HG03045 (cell line): ENCODE results near the gene QSOX2.

Experiments used
- ATAC-seq: cut with Tn5 transposase; IDR thresholded peaks from one replicate; pipeline ENCODE4 v1.9.1; 2021; ENCODE audit warnings: mild to moderate bottlenecking, moderate library complexity; ENCODE audit not compliant: unreplicated experiment

The QSOX2 gene

DNA sequence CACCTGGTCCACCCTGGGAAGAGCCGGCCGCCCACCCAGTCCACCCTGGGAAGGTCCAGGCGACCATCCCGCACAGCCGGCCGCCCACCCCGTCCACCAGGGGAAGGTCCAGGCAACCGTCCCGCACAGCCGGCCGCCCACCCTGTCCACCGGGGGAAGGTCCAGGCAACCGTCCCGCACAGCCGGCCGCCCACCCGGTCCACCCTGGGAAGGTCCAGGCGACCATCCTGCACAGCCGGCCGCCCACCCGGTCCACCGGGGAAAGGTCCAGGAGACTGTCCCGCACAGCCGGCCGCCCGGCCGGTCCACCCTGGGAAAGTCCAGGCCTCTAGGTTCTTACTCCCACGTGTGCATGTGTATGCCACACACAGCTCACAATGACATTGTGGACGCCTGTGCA is 6.7 kb upstream of the QSOX2 start:
- no peak for ATAC-seq

DNA sequence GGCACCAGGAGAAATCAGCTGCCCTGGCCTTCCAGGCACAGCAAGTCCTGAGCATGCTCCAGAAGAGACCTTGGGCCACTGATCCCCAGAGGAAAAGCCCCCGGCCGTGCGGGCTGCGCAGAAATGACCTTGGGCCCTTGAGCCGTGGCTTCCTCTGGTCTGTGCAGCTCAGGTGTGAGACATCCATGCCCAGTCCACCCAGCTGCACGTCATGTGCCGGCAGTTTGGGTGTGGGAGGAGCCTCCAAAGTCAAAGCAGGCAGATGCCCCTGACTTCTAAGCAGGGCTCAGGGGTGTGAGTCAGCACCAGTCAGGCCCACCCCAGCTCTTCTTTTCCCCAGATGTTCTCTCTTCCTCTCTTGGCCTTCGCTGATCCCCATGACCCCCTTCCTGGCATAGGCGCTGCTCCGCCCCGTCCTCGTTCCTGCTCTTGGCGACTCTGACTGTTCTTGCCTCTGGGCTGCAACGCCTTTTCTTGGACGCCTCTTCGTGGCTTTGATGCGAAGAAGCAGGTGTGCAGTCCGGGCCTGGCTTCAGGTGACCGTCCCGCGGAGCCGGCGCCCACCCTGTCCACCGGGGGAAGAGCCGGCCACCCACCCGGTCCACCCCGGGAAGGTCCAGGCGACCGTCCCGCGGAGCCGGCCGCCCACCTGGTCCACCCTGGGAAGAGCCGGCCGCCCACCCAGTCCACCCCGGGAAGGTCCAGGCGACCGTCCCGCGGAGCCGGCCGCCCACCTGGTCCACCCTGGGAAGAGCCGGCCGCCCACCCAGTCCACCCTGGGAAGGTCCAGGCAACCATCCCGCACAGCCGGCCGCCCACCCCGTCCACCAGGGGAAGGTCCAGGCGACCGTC is 5.9 kb upstream of the QSOX2 start:
- no peak for ATAC-seq

DNA sequence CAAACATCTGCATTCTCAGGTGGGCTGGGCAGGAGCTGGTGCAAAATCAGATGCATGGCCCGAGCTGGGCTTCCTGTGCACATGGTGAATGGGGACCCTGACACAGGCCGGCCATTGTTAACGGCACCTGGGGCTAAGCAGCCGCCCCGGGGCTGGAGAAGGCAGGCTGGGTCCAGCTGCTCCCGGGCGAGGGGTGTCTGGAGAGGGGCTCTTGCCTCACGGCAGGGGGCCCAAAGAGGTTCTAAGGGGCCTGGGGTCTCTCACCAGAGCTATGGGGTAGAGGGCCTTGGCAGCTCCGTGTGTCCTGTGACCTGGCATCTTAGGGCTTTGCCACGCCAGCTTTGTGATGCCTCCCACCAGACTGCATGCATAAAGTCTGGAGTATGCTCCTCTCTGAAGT is 5.1 kb upstream of the QSOX2 start:
- no peak for ATAC-seq

DNA sequence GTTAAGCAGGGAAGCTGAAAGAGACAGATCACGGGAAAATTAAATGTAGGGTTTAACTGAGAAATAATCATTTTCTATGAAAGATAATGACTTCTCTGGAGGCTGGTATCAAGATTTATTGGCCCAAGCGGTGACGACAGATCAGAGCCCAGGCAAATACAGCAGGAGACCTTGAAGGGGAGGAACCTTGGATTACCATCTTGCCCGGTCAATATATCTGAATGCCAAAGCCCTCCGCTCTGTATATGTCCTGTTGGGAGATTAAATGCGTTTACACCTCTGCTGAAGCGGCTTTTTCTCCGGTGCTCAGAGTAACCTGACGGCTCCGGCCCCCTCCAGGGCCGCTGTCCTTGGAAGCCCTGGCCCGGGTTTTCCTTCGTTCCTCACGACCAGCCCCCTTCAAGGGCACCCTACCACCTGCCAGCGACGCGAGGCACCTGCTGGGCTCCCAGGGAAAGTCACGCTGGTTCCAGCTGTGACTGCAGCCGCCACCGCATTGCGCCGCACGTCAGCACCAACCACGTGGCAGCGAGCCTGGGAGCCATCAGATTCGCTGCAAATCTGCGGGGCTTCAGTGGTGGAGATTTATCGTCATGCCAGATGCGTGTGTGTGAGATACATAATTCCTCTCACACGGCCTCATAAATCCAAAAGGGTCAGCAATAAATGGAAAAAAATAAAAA is 4.4 kb upstream of the QSOX2 start:
- no peak for ATAC-seq

DNA sequence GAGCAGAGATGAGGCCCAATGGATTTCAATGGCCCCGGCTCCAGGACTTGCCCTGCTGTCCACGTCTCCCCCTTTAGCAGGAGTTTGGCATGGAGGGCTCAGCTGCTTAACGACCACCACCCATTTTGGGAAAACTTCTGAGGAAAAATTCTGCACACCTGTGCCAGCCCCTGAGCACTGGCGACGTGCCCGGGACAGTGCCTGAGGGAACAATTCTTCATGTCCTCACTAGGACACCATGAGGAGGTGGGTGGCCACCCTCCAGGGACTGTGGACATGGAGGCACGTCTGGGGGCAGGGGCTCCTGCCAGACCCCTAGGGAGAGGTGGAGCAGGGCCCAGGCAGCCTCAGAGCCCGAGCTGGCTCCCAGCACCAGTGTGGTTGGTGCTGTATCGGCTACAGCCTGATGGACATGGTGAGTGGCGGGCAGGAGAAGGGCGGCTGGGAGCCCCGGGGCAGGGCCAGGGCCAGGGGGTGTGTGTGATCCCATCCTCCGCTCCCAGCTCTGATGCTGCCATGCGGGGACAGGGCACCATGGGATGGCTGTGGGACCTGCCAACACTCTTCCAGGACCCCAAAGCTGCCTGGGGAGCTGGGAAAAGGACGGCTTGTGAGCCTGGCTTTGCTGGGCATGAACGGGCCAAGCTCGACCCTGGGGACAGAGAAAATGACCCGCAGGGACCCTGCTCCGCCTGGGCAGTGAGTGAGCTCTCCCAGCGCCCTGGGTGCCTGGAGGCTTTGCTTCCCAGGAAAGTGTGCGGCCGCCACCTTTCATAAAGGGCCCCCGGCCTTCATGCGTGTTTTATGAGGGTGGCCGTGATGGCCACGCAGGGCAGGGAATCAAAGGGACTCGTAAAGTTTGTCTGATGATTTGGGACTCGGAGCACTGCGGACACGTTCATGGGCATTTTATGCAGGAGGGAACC is 3.6 kb upstream of the QSOX2 start:
- no peak for ATAC-seq

DNA sequence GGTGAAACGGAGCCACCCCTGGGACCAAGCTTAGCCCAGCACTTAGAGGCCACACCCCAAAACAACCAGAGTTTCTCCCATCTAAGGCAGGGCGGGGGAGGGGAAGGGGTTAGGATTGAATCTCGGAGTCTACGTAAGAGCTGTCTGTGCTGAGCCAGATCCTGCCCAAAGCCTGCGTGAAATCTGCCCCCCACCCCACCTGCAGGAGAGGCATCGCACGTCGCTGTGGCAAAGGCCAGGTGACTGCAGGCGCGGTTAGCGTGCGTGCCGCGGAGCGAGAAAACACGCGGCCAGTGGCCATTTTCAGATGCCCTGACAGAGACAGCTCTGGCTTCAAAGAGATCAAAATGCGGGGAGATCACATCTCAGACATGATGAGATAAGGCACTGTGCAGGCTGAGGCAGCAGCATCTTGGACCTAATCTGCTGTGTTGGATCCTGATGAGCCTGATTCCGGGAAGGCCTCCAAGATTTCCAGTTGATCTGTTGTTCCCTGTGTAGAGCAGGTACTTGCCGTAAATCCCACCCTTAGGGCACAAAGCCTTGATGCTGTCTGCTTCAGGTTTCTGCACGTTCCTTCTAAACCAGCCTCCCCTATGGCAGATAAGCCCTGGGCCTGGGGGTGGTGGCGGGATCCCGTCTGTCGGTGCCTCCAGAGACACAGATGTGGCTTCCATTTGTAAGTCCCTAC is 2.5 kb upstream of the QSOX2 start:
- no peak for ATAC-seq

DNA sequence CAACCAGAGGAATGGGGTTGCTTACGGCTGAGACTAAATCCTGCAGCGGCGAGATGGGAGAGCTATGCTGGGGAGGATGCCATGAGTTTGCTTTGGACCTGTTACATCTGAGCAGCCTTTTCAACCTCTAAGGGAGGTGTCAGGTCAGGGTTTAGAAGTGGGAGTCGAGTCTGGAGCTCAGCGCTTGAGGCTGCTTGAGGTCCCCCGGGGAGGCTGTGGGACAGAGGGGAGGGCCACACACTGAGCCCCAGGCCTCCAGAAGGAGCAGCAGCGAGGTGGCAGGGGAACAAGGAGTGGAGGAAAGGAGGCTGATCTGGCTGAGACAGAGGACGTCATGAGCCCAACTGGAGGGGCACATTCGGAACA is 1.9 kb upstream of the QSOX2 start:
- ATAC-seq = no peak

DNA sequence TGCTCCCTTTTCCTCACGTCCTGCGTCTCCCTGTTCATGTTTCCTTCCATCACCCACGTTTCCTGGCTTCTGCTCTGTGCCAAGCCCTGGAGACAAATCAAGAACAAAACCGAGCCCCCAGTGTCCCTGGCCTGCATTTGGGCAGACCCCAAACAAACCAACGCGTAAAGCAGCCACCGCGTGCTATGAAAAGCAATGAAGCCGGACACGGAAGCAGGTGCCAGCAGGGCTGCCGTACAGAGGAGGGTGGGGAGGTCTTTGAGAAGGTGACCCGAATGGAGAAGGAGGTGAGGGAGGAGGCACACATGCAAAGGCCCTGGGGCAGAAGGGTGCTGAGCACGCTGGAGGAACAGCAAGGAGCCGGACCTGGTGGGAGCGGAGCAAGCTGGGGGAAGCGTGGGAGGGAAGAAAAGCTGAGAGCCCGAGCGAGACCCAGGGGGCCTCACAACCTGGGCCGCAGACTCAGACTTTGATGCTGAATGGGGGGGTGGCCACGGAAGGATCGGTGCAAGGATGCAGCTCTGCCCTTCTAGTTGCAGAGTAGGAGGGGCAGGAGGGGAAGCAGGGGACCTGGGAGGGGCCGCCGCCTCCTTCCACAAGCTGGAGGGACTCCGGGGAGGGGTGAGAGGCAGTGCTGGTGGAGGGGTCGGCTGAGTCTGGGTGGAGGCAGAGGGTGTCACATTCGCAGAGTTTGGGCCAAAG is 1.4 kb upstream of the QSOX2 start:
- no peak for ATAC-seq

DNA sequence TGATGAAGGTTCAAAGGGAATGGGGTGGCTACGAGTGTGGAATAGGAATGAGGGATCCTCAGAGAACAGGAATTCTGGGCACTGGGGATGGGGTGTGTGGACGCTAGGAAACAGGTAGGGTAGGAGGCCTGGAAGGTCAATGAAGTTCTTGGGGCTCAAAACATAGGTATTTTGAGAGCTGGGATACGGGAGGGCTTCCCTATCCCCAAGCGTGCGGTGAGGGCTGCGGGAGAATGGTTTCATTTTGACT is 718 bp downstream of the QSOX2 start:
- no peak for ATAC-seq

DNA sequence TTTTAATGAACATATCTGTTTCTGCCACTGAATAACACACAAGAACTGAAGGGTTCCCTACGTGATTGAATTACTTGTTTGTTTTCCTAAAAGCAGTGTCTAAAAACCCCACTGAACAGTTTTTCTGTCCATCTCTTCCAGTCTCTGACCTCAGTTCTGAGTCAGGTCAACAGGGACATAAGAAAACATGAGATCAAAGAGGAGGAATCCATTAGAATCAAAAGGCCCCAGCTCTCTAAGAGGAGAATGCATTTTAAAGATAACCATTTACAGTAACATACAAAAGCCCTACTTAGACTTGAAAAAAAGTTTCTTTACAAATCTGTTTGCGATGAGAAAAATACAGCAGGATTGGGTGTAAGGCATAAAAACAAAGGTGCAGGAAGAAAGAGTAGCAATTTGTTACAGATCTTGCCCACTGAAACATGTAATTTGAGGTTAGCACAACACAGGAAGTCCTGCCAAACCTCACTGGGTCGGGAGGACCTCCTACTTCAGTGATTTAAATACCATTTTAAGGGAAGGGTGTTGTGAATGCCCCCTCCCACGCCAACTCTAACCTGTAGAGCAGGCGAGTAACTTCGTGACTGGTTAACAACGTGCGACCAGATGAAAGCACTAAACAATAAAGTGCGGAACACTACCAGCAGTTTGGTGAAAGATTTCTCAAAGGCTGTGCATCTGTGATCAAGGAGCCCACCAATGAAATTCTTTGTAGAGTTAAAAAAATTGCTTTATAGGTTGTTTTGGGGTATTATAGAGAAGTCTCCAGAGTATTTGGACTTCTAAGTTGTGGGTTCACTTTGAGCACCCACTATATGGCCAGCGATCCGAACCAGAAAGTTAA is 1.3 kb downstream of the QSOX2 start:
- ATAC-seq = no peak

DNA sequence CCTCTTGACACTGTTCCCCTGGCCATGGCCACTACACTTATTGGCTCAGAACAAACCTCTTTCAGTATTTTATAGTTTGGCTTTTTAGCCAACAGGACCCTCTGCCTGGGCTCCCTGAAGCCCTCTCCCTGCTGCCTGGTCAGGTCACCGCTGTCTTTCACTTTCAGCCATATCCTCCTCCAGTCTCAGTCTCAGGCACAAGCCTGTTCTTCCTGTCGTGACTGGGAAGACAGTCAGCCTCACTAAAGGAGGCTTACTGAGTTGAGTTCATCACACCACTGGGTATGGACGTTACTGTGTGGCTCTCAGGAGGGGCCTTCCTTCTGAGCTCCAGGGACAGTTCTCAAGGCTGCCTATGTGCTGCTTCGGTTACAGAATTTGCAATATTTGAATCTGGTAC is 2.0 kb downstream of the QSOX2 start:
- ATAC-seq = no peak

DNA sequence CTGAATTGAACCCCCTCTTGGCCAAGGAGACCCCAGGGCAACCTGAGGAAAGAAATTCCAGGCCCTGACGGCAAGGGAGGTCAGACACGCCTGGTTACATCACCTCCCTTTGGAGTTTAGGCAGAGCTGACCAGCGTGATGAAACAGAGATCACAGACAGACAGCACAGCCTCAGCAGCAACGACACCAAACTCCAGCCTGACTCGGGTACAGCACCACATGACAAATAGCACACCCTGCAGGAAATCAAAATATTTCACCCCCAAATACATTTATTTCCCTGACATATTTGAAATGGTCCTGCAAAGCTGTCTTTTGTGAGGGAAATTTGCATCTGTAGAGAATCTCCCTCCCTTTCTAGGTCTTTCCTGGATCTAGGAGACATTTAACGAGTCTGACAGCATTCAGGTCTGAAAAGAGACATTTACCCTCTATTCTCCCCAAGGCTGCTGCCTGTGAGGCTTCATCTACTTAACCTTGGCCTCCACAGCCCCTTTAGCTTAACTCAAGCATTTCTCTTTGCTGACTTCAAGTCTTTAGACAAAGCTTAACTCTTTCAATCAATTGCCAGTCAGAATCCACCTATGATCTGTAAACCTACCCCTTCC is 2.6 kb downstream of the QSOX2 start:
- no peak for ATAC-seq

DNA sequence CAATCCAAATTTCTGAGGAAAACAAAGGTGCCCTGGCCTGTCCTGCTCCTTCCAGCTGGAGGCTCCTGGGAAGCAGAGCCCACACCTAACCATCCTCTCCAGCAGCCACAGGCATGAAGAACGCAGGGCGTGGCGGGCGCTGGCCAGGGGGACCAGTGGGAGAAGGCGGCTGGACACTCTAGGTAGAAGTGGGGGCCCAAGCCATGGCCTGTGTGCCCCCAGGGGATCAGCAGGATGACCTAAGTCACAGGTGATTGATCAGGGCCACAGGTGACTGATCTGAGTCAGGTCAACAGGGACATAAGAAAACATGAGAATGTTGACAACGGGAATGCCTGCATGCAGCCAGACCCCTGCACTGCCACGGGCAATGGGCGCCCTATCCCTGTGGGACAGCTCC is 3.4 kb downstream of the QSOX2 start:
- no peak for ATAC-seq

DNA sequence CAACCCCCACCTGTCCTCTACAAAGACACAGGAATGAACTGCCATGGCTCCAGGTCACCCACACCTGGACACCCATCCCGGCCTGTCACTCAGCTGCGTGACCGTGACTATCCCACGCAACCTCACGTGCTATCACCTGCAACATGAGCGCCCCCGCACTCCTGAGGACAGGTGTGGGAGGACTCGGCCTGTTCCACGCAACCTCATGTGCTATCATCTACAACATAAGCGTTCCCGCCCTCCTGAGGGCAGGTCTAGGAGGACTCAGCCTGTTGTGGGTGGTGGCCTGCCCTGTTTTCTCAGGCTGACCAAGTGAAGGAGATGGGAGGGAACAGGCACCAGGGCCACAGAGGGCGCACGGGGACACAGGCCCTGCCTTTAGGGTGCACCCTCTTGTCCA is 4.1 kb downstream of the QSOX2 start:
- no peak for ATAC-seq

DNA sequence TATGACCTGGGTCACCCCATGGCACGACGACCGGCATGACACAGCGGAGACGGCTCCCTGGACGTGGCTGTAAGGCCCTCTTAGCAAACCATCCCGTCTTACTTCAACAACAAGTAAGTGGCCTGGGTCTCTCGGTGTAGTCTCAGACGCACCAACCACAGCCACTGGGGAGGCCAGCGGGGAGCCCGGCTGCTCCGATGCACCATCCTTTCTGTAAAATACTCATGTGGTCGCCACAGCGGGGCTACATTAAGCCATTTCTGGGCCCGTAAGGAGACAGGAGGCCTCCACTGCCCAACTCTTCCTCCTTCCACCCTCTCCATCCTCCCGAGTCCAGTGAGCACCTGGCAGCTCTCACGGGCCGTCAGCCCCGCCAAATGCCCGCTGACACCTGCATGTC is 4.7 kb downstream of the QSOX2 start:
- ATAC-seq = no peak

DNA sequence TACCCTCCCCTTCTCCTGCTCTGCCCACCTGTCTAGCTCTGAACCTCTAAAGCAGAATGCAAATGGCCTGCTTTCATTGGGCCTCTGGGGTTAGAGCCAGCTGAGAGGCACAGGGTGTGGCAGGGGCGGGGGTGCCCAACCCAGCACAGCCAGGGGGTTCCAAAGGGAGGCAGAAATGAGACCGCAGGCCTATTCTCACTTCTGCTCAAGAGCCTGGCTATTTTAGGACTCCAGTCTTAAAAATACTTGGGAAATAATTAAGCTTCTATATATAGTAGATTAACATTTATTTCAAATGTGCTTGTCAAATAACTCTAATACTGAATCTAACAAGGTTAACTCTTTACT is 5.7 kb downstream of the QSOX2 start:
- ATAC-seq = no peak

DNA sequence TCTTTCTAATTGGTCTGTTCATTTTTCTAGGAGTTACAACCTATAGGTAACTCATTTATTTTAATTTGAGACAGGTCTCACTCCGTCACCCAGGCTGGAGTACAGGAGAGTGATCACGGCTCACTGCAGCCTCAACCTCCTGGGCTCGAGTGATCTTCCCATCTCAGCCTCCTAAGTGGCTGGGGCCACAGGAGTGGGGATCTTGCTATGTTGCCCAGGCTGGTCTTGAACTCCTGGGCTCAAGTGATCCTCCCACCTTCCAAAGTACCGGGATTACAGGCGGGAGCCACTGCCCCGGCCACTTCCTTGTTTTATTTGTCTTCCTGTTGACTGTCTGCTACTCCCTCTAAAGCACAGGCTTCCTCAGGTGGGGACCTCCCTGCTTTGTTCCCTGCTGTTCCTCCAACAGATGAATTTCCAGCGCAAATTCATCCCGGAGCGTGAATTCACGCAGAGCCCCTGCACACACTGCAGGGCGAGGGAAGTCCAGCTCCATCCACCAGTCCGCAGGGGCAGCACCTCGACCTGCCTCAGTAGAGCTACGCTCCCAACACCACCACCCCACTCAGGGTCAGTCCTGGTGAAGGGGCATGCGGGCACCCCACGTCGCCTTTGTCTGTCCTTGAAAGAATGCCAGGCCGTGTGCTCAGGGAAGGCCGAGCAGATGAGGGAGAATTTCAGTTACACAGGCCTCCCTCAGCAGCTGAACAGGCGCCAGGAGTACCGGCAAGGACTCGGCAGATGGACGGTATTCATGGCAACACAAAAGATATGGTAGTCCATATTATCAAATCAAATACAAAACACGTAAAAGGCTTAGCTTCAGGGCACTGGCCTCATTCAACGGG is 6.3 kb downstream of the QSOX2 start:
- ATAC-seq = no peak

DNA sequence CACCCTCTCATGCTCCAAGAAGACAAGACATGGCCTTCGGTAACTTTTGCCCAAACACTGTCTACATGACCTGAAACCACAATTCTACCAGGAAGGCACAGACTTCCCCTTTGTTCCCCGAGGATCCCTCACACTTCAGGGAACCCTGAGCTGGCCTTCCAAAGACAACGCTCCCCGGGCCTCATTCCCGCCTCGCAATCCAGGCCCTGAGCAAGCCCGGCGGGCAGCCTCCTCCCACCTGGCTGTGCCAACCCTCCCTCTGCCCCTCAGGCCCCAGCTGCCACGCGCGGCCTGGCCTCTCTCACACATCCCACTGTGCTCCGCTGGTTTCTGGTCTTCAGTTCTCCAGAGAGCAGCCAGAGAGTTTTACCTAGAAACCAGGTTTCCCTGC is 7.3 kb downstream of the QSOX2 start:
- ATAC-seq = no peak
